OCI-LY1 (cell line): ENCODE measurements around the gene EIF6.

Experiments used
- CTCF ChIP-seq: fragments of 200-600 bp; sonication (generic), shearing (Covaris generic); IDR thresholded peaks from 2 replicates; pipeline ENCODE4 v1.5.1; 2017; ENCODE audit warnings: mild to moderate bottlenecking, antibody characterized with exemption, low read length, moderate library complexity, mixed read lengths
- EZH2 ChIP-seq: fragments of 200-600 bp; sonication (generic), shearing (Covaris generic); IDR thresholded peaks from 2 replicates; pipeline ENCODE4 v1.8.0; 2017; ENCODE audit warnings: borderline replicate concordance, mixed run types, mild to moderate bottlenecking, antibody characterized with exemption, low read length, moderate library complexity, mixed read lengths

- TF ChIP-seq CTCF = no peak
- no peak for TF ChIP-seq EZH2
These were observed 8.1 kb upstream of the EIF6 start for GRCh38 chr20:35292504-35293285.
